RWPE2 (cell line): Measurements from ENCODE around the gene LBH.

Experiments used
- ATAC-seq: fragments of 200-7000 bp; cut with Tn5 transposase; 3 replicates; pipeline ENCODE4 v1.9.1; 2021; ENCODE audit warnings: low read depth
- DNase-seq: peaks from one replicate; pipeline ENCODE4 v3.0.0-alpha.2; 2020; ENCODE audit warnings: low spot score
- H3K27ac ChIP-seq: fragments of 450-650 bp; 2 replicates; pipeline ENCODE4 v1.5.1; 2017; ENCODE audit warnings: mild to moderate bottlenecking; ENCODE audit not compliant: poor library complexity, severe bottlenecking
- H3K27me3 ChIP-seq: fragments of 250-450 bp; sonication (Bioruptor Pico); 2 replicates; pipeline ENCODE4 v1.5.1; 2021; ENCODE audit warnings: mild to moderate bottlenecking, moderate library complexity; ENCODE audit not compliant: insufficient read depth, poor library complexity, severe bottlenecking
- H3K36me3 ChIP-seq: fragments of 250-450 bp; sonication (Bioruptor Pico); 2 replicates; pipeline ENCODE4 v1.5.1; 2020; ENCODE audit warnings: low read depth, mild to moderate bottlenecking, moderate library complexity
- H3K4me1 ChIP-seq: fragments of 250-450 bp; sonication (Bioruptor Pico); 2 replicates; pipeline ENCODE4 v1.5.1; 2021; ENCODE audit warnings: mild to moderate bottlenecking, moderate library complexity; ENCODE audit not compliant: insufficient read depth, poor library complexity, severe bottlenecking
- H3K4me3 ChIP-seq: fragments of 250-450 bp; sonication (Bioruptor Pico); 2 replicates; pipeline ENCODE4 v1.5.1; 2021; ENCODE audit warnings: mild to moderate bottlenecking, moderate library complexity; ENCODE audit not compliant: severe bottlenecking
- H3K9me3 ChIP-seq: fragments of 250-450 bp; sonication (Bioruptor Pico); 2 replicates; pipeline ENCODE4 v1.5.1; 2021; ENCODE audit warnings: mild to moderate bottlenecking, moderate library complexity; ENCODE audit not compliant: severe bottlenecking
- TF ChIP-seq, protein P1 (sequence below): fragments of 450-650 bp; IDR thresholded peaks from one replicate; pipeline ENCODE4 v1.5.1; 2017; ENCODE audit warnings: mild to moderate bottlenecking, moderate library complexity; ENCODE audit not compliant: poor library complexity, severe bottlenecking

The LBH gene

DNA sequence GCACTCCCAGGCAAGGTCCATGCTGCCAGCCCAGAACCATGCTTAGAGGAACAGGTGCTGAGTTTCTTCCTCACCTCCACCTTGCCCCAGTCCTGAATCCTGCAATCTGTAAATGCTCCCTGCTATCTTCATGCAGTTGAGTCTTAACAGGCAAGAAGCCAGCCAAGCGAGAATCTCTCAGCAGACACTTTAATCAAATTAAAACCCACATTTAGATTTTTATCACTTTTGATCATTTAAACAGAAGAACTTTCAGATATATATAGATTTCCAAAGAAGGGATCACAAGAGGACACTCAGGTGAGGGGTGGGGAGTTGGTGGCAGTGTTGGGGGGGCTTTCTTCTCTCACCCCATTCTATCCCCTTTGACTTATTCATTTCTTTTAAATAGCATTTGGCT lies 25.9 kb upstream of the LBH start:
- Histone ChIP-seq H3K36me3 (no peaks in the 10 kb centered on the region), H3K27ac (no peak overlapping the region), H3K4me3 (no peak overlapping the region), H3K9me3 (peaks cover 2% of the 10 kb centered on the region), H3K4me1 (no peaks in the 10 kb centered on the region), H3K27me3 (no peaks in the 10 kb centered on the region)
- ATAC-seq, result no peak
- TF ChIP-seq, protein P1, sequence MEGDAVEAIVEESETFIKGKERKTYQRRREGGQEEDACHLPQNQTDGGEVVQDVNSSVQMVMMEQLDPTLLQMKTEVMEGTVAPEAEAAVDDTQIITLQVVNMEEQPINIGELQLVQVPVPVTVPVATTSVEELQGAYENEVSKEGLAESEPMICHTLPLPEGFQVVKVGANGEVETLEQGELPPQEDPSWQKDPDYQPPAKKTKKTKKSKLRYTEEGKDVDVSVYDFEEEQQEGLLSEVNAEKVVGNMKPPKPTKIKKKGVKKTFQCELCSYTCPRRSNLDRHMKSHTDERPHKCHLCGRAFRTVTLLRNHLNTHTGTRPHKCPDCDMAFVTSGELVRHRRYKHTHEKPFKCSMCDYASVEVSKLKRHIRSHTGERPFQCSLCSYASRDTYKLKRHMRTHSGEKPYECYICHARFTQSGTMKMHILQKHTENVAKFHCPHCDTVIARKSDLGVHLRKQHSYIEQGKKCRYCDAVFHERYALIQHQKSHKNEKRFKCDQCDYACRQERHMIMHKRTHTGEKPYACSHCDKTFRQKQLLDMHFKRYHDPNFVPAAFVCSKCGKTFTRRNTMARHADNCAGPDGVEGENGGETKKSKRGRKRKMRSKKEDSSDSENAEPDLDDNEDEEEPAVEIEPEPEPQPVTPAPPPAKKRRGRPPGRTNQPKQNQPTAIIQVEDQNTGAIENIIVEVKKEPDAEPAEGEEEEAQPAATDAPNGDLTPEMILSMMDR, result no peak
- no peak for DNase-seq

DNA sequence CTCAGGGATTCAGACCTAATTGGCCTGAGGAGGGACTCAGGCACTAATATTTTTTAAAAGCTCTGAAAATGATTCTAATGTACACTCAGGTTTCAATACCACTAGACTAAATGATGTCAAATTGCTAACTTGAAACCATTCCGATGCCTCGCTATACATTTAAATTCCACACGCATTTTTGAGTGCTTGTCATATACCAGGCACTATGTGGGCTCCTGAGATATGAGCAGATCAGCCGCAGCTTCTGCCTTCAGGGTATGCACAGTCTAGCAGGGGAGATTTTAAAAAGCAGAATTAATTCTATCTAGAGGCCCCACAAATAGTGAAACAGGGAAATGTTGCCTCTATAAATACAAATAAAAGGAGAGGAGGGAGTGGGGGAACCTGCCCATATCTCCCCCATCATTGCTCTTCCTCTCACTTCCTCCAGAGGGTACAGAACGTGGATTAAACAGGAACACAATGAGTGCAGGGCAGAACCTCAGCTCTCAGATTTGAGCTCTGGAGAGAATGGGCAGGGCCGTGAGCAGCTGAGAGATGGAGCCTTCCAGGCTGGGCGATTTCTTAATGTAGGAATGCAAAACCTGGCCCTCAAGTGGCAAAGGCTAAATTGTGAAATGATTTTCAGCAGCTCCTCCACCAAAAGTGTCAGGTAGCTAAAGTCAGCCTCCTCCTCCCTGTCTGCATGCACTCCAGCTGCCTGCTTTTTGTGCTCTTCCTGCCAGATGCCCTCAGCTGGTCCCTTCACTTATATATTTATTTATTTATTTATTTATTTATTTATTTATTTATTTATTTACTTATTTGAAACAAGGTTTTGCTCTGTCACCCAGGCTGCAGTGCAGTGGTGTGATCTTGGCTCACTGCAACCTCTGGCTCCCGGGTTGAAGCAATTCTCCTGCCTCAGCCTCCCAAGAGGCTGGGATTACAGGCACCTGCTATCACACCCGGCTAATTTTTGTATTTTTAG lies 24.6 kb upstream of the LBH start:
- no peaks in the 10 kb centered on the region for H3K4me1 ChIP-seq
- H3K9me3 ChIP-seq, result peaks cover 2% of the 10 kb centered on the region
- no peak overlapping the region for H3K4me3 ChIP-seq
- no peak for DNase-seq
- TF ChIP-seq, protein P1, result no peak
- no peak overlapping the region for H3K27ac ChIP-seq
- ATAC-seq, result no peak
- no peaks in the 10 kb centered on the region for H3K36me3 ChIP-seq
- H3K27me3 ChIP-seq, result no peaks in the 10 kb centered on the region

DNA sequence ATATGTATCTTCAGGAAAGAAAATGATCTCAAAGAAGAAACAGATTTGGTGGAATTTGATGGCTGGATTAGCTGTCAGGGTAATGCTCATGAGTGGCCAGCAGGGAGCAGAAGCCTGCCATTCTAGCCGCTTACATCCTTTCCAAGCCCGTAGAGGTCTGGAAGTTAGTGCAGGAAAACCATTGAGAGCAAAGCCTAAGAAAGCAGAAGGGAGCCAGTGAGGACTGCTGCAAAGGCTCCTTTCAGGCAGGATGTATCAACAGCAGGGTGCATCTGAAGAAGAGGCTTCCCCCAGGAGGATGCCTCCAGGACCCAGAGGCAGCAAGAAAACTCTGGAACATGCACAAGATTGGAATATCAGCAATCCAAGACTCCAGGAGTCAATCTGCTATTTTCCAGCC lies 22.9 kb upstream of the LBH start:
- Histone ChIP-seq H3K27me3 (no peaks in the 10 kb centered on the region), H3K36me3 (no peaks in the 10 kb centered on the region), H3K4me1 (no peaks in the 10 kb centered on the region), H3K4me3 (no peak overlapping the region), H3K27ac (no peak overlapping the region), H3K9me3 (peaks cover 2% of the 10 kb centered on the region)
- TF ChIP-seq, protein P1, result peak; percentile 92
- DNase-seq (no peak), ATAC-seq (peak; percentile 76)

DNA sequence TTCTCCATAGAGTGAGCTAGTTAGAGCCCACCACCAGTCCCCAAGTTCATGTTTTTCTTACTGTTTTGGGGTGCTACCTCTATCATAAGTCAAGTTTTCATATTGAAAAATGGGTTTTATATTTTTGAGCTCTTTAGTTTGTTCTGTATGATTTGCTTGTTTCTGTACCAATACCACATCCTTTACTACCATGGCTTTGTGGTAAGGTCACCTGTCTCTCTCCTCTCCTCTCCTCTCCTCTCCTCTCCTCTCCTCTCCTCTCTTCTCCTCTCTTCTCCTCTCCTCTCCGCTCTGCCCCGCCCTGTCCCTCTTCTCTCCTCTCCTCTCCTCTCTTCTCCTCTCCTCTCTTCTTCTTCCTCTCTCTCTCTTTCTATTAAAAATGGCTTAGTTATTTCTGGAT lies 22.1 kb upstream of the LBH start:
- Histone ChIP-seq H3K36me3 (no peaks in the 10 kb centered on the region), H3K4me3 (no peak overlapping the region), H3K4me1 (no peaks in the 10 kb centered on the region), H3K9me3 (peaks cover 2% of the 10 kb centered on the region), H3K27ac (no peak overlapping the region), H3K27me3 (no peaks in the 10 kb centered on the region)
- ATAC-seq, result no peak
- TF ChIP-seq, protein P1, result no peak
- no peak for DNase-seq

DNA sequence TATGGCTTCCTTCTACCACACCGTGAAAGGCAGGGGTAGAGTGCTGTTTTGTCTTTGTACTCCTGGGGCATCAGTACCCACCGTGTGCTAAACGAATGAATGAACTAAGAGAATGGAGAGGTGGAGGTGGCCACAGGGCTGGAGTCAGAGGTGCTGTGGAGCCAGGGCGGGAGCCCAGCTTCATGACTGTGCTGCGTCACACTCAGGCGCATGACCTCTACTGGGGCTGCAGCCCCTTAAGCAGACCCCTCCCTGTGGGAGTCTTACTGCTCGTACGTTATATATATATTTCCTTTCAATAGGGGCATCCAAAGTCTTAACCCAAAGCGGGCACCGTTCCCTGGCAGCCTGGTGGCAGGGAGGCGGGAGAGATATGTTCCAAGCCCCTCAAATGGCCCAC lies 18.0 kb upstream of the LBH start:
- Histone ChIP-seq H3K9me3 (peaks cover 2% of the 10 kb centered on the region), H3K27ac (no peak overlapping the region), H3K36me3 (no peaks in the 10 kb centered on the region), H3K4me1 (peaks cover 5% of the 10 kb centered on the region), H3K4me3 (no peak overlapping the region), H3K27me3 (no peaks in the 10 kb centered on the region)
- ATAC-seq (no peak), DNase-seq (no peak)
- TF ChIP-seq, protein P1, result no peak
